WTC11 (cell line): ENCODE results near the gene SAMD3. TPM values are rescaled to one million over a fixed set of nuclear protein-coding genes. Genes with fewer than 3 reads are reported as not detected.

Source experiments
- ATAC-seq: fragments of 200-7000 bp; cut with Tn5 transposase; 2 replicates; pipeline ENCODE4 v1.10.0; 2021; ENCODE audit warnings: mild to moderate bottlenecking, moderate library complexity
- CTCF ChIA-PET: fragments of 300-600 bp; sonication (Branson Sonifier 250); formaldehyde crosslinking; loops from one replicate; lab custom pipeline; 2021; ENCODE audit warnings: antibody characterized with exemption; lab: Charles Lee
- POLR2A ChIA-PET: fragments of 350-600 bp; sonication (Branson Sonifier 250); formaldehyde crosslinking; loops from one replicate; lab custom pipeline; 2021; ENCODE audit warnings: antibody characterized with exemption; lab: Charles Lee
- DNase-seq: peaks from one replicate; pipeline ENCODE4 v3.0.0; 2021; ENCODE audit warnings: low spot score
- H3K27ac Mint-ChIP-seq: 2 replicates; pipeline ENCODE4 v1.8.0; 2021; ENCODE audit warnings: mixed read lengths
- H3K27me3 Mint-ChIP-seq: 2 replicates; pipeline ENCODE4 v1.8.0; 2021; ENCODE audit warnings: low read depth, mild to moderate bottlenecking, moderate library complexity, mixed read lengths
- H3K36me3 Mint-ChIP-seq: 2 replicates; pipeline ENCODE4 v1.8.0; 2021; ENCODE audit warnings: mixed read lengths
- H3K4me1 Mint-ChIP-seq: 2 replicates; pipeline ENCODE4 v1.8.0; 2022; ENCODE audit warnings: mixed read lengths
- H3K4me3 Mint-ChIP-seq: 2 replicates; pipeline ENCODE4 v1.8.0; 2021; ENCODE audit warnings: mild to moderate bottlenecking, moderate library complexity, mixed read lengths
- H3K9me3 Mint-ChIP-seq: 2 replicates; pipeline ENCODE4 v1.8.0; 2021; ENCODE audit warnings: mixed read lengths
- ATF1 ChIP-seq: sonication (generic); formaldehyde crosslinking; IDR thresholded peaks from 2 replicates; pipeline ENCODE4 v1.8.1; 2023; ENCODE audit warnings: mild to moderate bottlenecking, moderate library complexity, missing genetic modification reagents
- E2F4 ChIP-seq: sonication (generic); formaldehyde crosslinking; IDR thresholded peaks from 2 replicates; pipeline ENCODE4 v1.8.1; 2022; ENCODE audit warnings: low read depth, mild to moderate bottlenecking, moderate library complexity, missing genetic modification reagents, borderline replicate concordance
- ESRRA ChIP-seq: sonication (generic); formaldehyde crosslinking; IDR thresholded peaks from 2 replicates; pipeline ENCODE4 v1.8.1; 2022; ENCODE audit warnings: mild to moderate bottlenecking, missing genetic modification reagents, borderline replicate concordance
- FOXP1 ChIP-seq: sonication (generic); formaldehyde crosslinking; IDR thresholded peaks from 2 replicates; pipeline ENCODE4 v1.8.0; 2022; ENCODE audit warnings: missing genetic modification reagents, mild to moderate bottlenecking, moderate library complexity, borderline replicate concordance
- GABPB1 ChIP-seq: sonication (generic); formaldehyde crosslinking; IDR thresholded peaks from 2 replicates; pipeline ENCODE4 v1.8.1; 2023; ENCODE audit warnings: mild to moderate bottlenecking, missing genetic modification reagents
- HMGA2 ChIP-seq: fragments of 250-450 bp; sonication (Bioruptor Pico); IDR thresholded peaks from 2 replicates; pipeline ENCODE4 v1.4.0; 2021; ENCODE audit warnings: mild to moderate bottlenecking, moderate library complexity
- IRF1 ChIP-seq: sonication (generic); formaldehyde crosslinking; IDR thresholded peaks from 2 replicates; pipeline ENCODE4 v1.8.0; 2023; ENCODE audit warnings: missing genetic modification reagents
- JUN ChIP-seq: sonication (generic); formaldehyde crosslinking; IDR thresholded peaks from 2 replicates; pipeline ENCODE4 v1.8.0; 2023; ENCODE audit warnings: mild to moderate bottlenecking, missing genetic modification reagents
- MYBL2 ChIP-seq: sonication (generic); formaldehyde crosslinking; IDR thresholded peaks from 2 replicates; pipeline ENCODE4 v1.8.1; 2023; ENCODE audit warnings: mild to moderate bottlenecking, moderate library complexity, missing genetic modification reagents
- NFATC4 ChIP-seq: fragments of 250-450 bp; sonication (Bioruptor Pico); IDR thresholded peaks from 2 replicates; pipeline ENCODE4 v1.9.0; 2021; ENCODE audit warnings: mild to moderate bottlenecking
- NFE2L1 ChIP-seq: sonication (generic); formaldehyde crosslinking; IDR thresholded peaks from 2 replicates; pipeline ENCODE4 v1.8.1; 2023; ENCODE audit warnings: missing genetic modification reagents
- NR1H2 ChIP-seq: sonication (generic); formaldehyde crosslinking; IDR thresholded peaks from 2 replicates; pipeline ENCODE4 v1.9.0; 2021; ENCODE audit warnings: mild to moderate bottlenecking, moderate library complexity, missing genetic modification reagents
- PRDM15 ChIP-seq: sonication (generic); formaldehyde crosslinking; IDR thresholded peaks from 2 replicates; pipeline ENCODE4 v1.8.0; 2022; ENCODE audit warnings: missing genetic modification reagents
- SMAD4 ChIP-seq: sonication (generic); formaldehyde crosslinking; IDR thresholded peaks from 2 replicates; pipeline ENCODE4 v1.8.0; 2022; ENCODE audit warnings: mild to moderate bottlenecking, missing genetic modification reagents
- SP1 ChIP-seq: sonication (generic); formaldehyde crosslinking; conservative IDR thresholded peaks from 2 replicates; pipeline ENCODE4 v1.8.1; 2022; ENCODE audit warnings: missing genetic modification reagents
- USF1 ChIP-seq: sonication (generic); formaldehyde crosslinking; IDR thresholded peaks from 2 replicates; pipeline ENCODE4 v1.8.0; 2022; ENCODE audit warnings: mild to moderate bottlenecking, missing genetic modification reagents
- USF2 ChIP-seq: sonication (generic); formaldehyde crosslinking; IDR thresholded peaks from 2 replicates; pipeline ENCODE4 v1.8.1; 2023; ENCODE audit warnings: mild to moderate bottlenecking, missing genetic modification reagents, moderate library complexity
- ZNF416 ChIP-seq: fragments of 250-450 bp; sonication (Bioruptor Pico); IDR thresholded peaks from 2 replicates; pipeline ENCODE4 v1.9.0; 2021; ENCODE audit warnings: mild to moderate bottlenecking, inconsistent platforms
- ZNF425 ChIP-seq: fragments of 250-450 bp; sonication (Bioruptor Pico); conservative IDR thresholded peaks from 2 replicates; pipeline ENCODE4 v1.9.0; 2021; ENCODE audit warnings: mild to moderate bottlenecking
- ZNF671 ChIP-seq: fragments of 250-450 bp; sonication (Bioruptor Pico); IDR thresholded peaks from 2 replicates; pipeline ENCODE4 v1.8.0; 2021; ENCODE audit warnings: mild to moderate bottlenecking
- total RNA-seq: library from RNA; stranded (reverse); gene quantifications from 3 replicates; pipeline ENCODE4 v1.2.3, GENCODE V29; 2021

Gene SAMD3
- total RNA-seq, 1 experiment from 2014 or later, result 1.2 TPM

GRCh38 chr6:130245267-130245666, 22.5 kb upstream of the SAMD3 start:
- no peak for DNase-seq
- Mint-ChIP-seq H3K4me3 (no peak overlapping the region), H3K4me1 (peaks cover 3% of the 10 kb centered on the region; the same call in 1 of the 2 replicates), H3K27ac (no peak overlapping the region), H3K9me3 (no peaks in the 10 kb centered on the region), H3K27me3 (no peaks in the 10 kb centered on the region), H3K36me3 (no peaks in the 10 kb centered on the region)
- no peak for TF ChIP-seq NFATC4 (CRISPR knock-in tag)
- no peak for TF ChIP-seq USF1 (CRISPR knock-in tag)
- TF ChIP-seq USF2 (CRISPR knock-in tag), result no peak
- TF ChIP-seq E2F4 (CRISPR knock-in tag), result no peak
- no peak for TF ChIP-seq ZNF416
- no peak for TF ChIP-seq ZNF425 (CRISPR knock-in tag)
- no peak for TF ChIP-seq FOXP1
- TF ChIP-seq SMAD4 (CRISPR knock-in tag), result no peak
- no peak for TF ChIP-seq PRDM15 (CRISPR knock-in tag)
- no peak for TF ChIP-seq ESRRA
- TF ChIP-seq GABPB1 (CRISPR knock-in tag), result no peak
- TF ChIP-seq ZNF671 (CRISPR knock-in tag), result no peak
- no peak for TF ChIP-seq JUN (CRISPR knock-in tag)
- no peak for TF ChIP-seq IRF1
- TF ChIP-seq ATF1 (CRISPR knock-in tag), result no peak
- no peak for TF ChIP-seq MYBL2
- TF ChIP-seq NR1H2 (CRISPR knock-in tag), result no peak
- TF ChIP-seq SP1, result no peak
- ChIA-PET POLR2A (no interaction called here), CTCF (no interaction called here)
- ATAC-seq, result no peak

GRCh38 chr6:130244728-130245127, 22.0 kb upstream of the SAMD3 start:
- Mint-ChIP-seq H3K36me3 (no peaks in the 10 kb centered on the region), H3K9me3 (no peaks in the 10 kb centered on the region), H3K4me3 (no peak overlapping the region), H3K4me1 (peaks cover 3% of the 10 kb centered on the region), H3K27me3 (no peaks in the 10 kb centered on the region), H3K27ac (no peak overlapping the region)
- CTCF ChIA-PET, result no interaction called here
- TF ChIP-seq NFE2L1 (no peak), HMGA2 (peak; percentile 18; the same call in 1 of the 2 replicates)
- DNase-seq (no peak), ATAC-seq (no peak)
- POLR2A ChIA-PET, result no interaction called here
